ENCODE results near the gene CD48.

The CD48 gene

GRCh38 chr1:160638540-160638857 is 73.1 kb downstream of the CD48 start:
- Mint-ChIP-seq H3K4me1 (peaks cover 99% of the 10 kb centered on the region), H3K4me3 (peak overlapping the region; percentile 77), H3K27me3 (no peaks in the 10 kb centered on the region), H3K27ac (peak overlapping the region; percentile 95), H3K9me3 (no peaks in the 10 kb centered on the region), H3K36me3 (ENCODE audit: low read depth) (peaks cover 85% of the 10 kb centered on the region)
- ATAC-seq, result no peak
- DNase-seq, result no peak

- Mint-ChIP-seq H3K27ac (peak overlapping the region; percentile 95), H3K27me3 (no peaks in the 10 kb centered on the region), H3K4me1 (peaks cover 99% of the 10 kb centered on the region), H3K9me3 (no peaks in the 10 kb centered on the region), H3K4me3 (peak overlapping the region; percentile 77), H3K36me3 (ENCODE audit: low read depth) (peaks cover 85% of the 10 kb centered on the region)
- ATAC-seq, result peak; percentile 18
- no peak for DNase-seq
Observed at GRCh38 chr1:160637821-160638539, 73.6 kb downstream of the CD48 start.

GRCh38 chr1:160637065-160637464 is 74.6 kb downstream of the CD48 start:
- H3K4me1 Mint-ChIP-seq, result peaks cover 97% of the 10 kb centered on the region
- H3K27ac Mint-ChIP-seq, result peak overlapping the region; percentile 95
- peak overlapping the region; percentile 77 for H3K4me3 Mint-ChIP-seq
- DNase-seq (no peak), ATAC-seq (no peak)
- H3K27me3 Mint-ChIP-seq, result no peaks in the 10 kb centered on the region
- H3K36me3 Mint-ChIP-seq (ENCODE audit: low read depth), result peaks cover 84% of the 10 kb centered on the region
- no peaks in the 10 kb centered on the region for H3K9me3 Mint-ChIP-seq

- no peak for ATAC-seq
- Mint-ChIP-seq H3K27me3 (no peaks in the 10 kb centered on the region), H3K27ac (peak overlapping the region; percentile 95), H3K36me3 (ENCODE audit: low read depth) (peaks cover 90% of the 10 kb centered on the region), H3K9me3 (no peaks in the 10 kb centered on the region), H3K4me1 (peaks cover 97% of the 10 kb centered on the region), H3K4me3 (peak overlapping the region; percentile 77)
- no peak for DNase-seq
Observed at GRCh38 chr1:160636547-160636946, 75.1 kb downstream of the CD48 start.

GRCh38 chr1:160636076-160636475 is 75.5 kb downstream of the CD48 start:
- H3K36me3 Mint-ChIP-seq (ENCODE audit: low read depth), result peaks cover 94% of the 10 kb centered on the region

GRCh38 chr1:160634543-160635491 is 76.8 kb downstream of the CD48 start:
- Mint-ChIP-seq H3K4me1 (peaks cover 98% of the 10 kb centered on the region), H3K27ac (peak overlapping the region; percentile 76), H3K36me3 (ENCODE audit: low read depth) (peaks cover 96% of the 10 kb centered on the region), H3K4me3 (peak overlapping the region; percentile 38), H3K9me3 (no peaks in the 10 kb centered on the region), H3K27me3 (no peaks in the 10 kb centered on the region)
- DNase-seq (no peak), ATAC-seq (no peak)

More at GRCh38 chr1:160636076-160636475, 75.5 kb downstream of the CD48 start:
- ATAC-seq (no peak), DNase-seq (no peak)
- Mint-ChIP-seq H3K9me3 (no peaks in the 10 kb centered on the region), H3K27ac (peak overlapping the region; percentile 84), H3K4me3 (peak overlapping the region; percentile 77), H3K27me3 (no peaks in the 10 kb centered on the region), H3K4me1 (peaks cover 97% of the 10 kb centered on the region)

GRCh38 chr1:160633330-160633903 is 78.2 kb downstream of the CD48 start:
- ATAC-seq, result no peak
- Mint-ChIP-seq H3K4me3 (peak overlapping the region; percentile 58), H3K27me3 (no peaks in the 10 kb centered on the region), H3K27ac (peak overlapping the region; percentile 71), H3K36me3 (ENCODE audit: low read depth) (peaks cover 92% of the 10 kb centered on the region), H3K4me1 (peaks cover 98% of the 10 kb centered on the region), H3K9me3 (no peaks in the 10 kb centered on the region)
- no peak for DNase-seq

- peaks cover 92% of the 10 kb centered on the region for H3K36me3 Mint-ChIP-seq (ENCODE audit: low read depth)
- H3K4me1 Mint-ChIP-seq, result peaks cover 98% of the 10 kb centered on the region
- no peak overlapping the region for H3K4me3 Mint-ChIP-seq
- DNase-seq, result no peak
- no peaks in the 10 kb centered on the region for H3K27me3 Mint-ChIP-seq
- H3K27ac Mint-ChIP-seq, result peak overlapping the region; percentile 99
- no peak for ATAC-seq
- no peaks in the 10 kb centered on the region for H3K9me3 Mint-ChIP-seq
Observed at GRCh38 chr1:160631983-160632625, 79.5 kb downstream of the CD48 start.

GRCh38 chr1:160630523-160631451 is 80.8 kb downstream of the CD48 start:
- peaks cover 98% of the 10 kb centered on the region for H3K4me1 Mint-ChIP-seq
- no peak for DNase-seq
- H3K4me3 Mint-ChIP-seq, result peak overlapping the region; percentile 53
- H3K27ac Mint-ChIP-seq, result peak overlapping the region; percentile 99
- no peaks in the 10 kb centered on the region for H3K27me3 Mint-ChIP-seq
- H3K36me3 Mint-ChIP-seq (ENCODE audit: low read depth), result peaks cover 87% of the 10 kb centered on the region
- H3K9me3 Mint-ChIP-seq, result no peaks in the 10 kb centered on the region
- no peak for ATAC-seq

GRCh38 chr1:160629286-160630210 is 82.1 kb downstream of the CD48 start:
- no peaks in the 10 kb centered on the region for H3K9me3 Mint-ChIP-seq

GRCh38 chr1:160628799-160629263 is 82.8 kb downstream of the CD48 start:
- H3K4me1 Mint-ChIP-seq, result peaks cover 98% of the 10 kb centered on the region
- peak overlapping the region; percentile 53 for H3K4me3 Mint-ChIP-seq
- no peak for ATAC-seq
- H3K27me3 Mint-ChIP-seq, result no peaks in the 10 kb centered on the region
- peaks cover 87% of the 10 kb centered on the region for H3K36me3 Mint-ChIP-seq (ENCODE audit: low read depth)
- DNase-seq, result no peak
- H3K27ac Mint-ChIP-seq, result peak overlapping the region; percentile 99
- H3K9me3 Mint-ChIP-seq, result no peaks in the 10 kb centered on the region

More at GRCh38 chr1:160629286-160630210, 82.1 kb downstream of the CD48 start:
- Mint-ChIP-seq H3K27ac (peak overlapping the region; percentile 99), H3K27me3 (no peaks in the 10 kb centered on the region), H3K4me1 (peaks cover 98% of the 10 kb centered on the region), H3K36me3 (ENCODE audit: low read depth) (peaks cover 87% of the 10 kb centered on the region), H3K4me3 (peak overlapping the region; percentile 53)
- DNase-seq, result peak; percentile 57
- peak; percentile 6 for ATAC-seq
